Subcutaneous abdominal adipose tissue (tissue), 5 donors: ENCODE results near the gene GTF2IRD1.
"Not testable (repeated sequence)": the region's sequence is repeated elsewhere in the genome, so short reads cannot be mapped to it uniquely, and the experiment has no call there.

Experiments used
- H3K27ac ChIP-seq: one replicate; pipeline ENCODE4 v1.7.0; 2013; ENCODE audit warnings: low read depth, mild to moderate bottlenecking, inconsistent platforms, low read length, moderate library complexity
- H3K27me3 ChIP-seq, 5 donors: one replicate each; pipeline ENCODE4 v1.7.0; 2013; ENCODE audit warnings: low read length in 5 of 5, inconsistent platforms in 1 of 5; ENCODE audit not compliant: control insufficient read depth in 5 of 5, insufficient read depth in 4 of 5
- H3K36me3 ChIP-seq, 5 donors: one replicate each; pipeline ENCODE4 v1.7.0; 2013; ENCODE audit warnings: low read length in 5 of 5; ENCODE audit not compliant: control insufficient read depth in 5 of 5, insufficient read depth in 5 of 5
- H3K4me1 ChIP-seq, 5 donors: one replicate each; pipeline ENCODE4 v1.7.0; 2013; ENCODE audit warnings: low read length in 5 of 5, mild to moderate bottlenecking in 3 of 5, moderate library complexity in 1 of 5; ENCODE audit not compliant: control insufficient read depth in 5 of 5, insufficient read depth in 5 of 5
- H3K4me3 ChIP-seq, 5 donors: one replicate each; pipeline ENCODE4 v1.7.0; 2013; ENCODE audit warnings: low read length in 5 of 5, low read depth in 1 of 5
- H3K9ac ChIP-seq, 5 donors: one replicate each; pipeline ENCODE4 v1.7.0; 2013; ENCODE audit warnings: low read length in 5 of 5, mild to moderate bottlenecking in 4 of 5, moderate library complexity in 3 of 5
- H3K9me3 ChIP-seq, 5 donors: one replicate each; pipeline ENCODE4 v1.7.0; 2013; ENCODE audit warnings: low read length in 5 of 5; ENCODE audit not compliant: control insufficient read depth in 5 of 5
- donor health status: healthy.
- donor health status: healthy.
- donor health status: healthy.
- donor health status: healthy.
- donor health status: healthy.

GTF2IRD1 gene

DNA sequence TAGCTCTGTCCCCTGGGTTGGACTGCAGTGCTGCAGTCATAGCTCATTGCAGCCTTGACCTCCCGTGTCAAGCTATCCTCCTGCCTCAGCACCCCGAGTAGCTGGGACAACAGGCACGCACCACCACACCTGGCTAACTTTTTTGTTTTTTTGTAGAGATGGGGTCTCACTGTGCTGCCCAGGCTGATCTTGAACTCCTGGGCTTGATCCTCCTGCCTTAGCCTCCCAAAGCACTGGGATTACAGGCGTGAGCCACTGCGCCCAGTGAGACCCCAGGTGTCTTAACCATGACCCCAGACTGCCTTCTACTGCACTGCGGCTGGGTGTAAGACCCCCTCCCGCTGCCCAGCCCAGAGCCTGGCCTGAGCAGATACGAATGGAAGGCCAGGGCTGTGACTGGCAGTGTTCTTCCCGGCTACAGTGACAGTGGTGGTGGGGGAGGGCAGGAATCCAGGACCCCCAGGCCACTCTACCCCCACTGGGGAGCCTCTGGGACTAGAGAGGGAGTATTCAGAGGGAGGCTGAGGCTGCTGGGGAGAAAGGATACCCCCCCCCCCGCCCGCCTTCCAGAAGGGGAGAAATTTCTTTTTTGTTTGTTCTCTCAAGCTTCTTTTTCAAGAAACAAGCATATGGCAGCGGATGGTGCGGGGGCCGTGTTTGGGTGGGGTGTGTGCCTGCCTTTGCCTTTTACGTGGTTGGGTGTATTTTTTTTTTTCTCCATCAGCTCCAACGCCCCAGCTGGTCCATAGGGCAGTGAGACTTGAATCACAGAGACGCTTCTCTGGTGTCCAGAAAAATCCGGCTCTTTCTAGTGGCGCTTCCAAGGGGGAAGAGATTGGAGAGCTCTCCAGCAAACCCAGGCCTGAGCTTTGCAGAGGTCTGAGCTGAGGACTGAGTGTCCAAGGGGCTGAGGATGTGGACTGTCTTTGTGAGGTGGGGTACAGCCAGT, 36.6 kb downstream of the GTF2IRD1 start:
- peaks cover 0 to 18% (median 4%) of the 10 kb centered on the region in 5 donors for H3K4me1 ChIP-seq
- no peaks in the 10 kb centered on the region for H3K27me3 ChIP-seq
- H3K9ac ChIP-seq, result no peak overlapping the region

DNA sequence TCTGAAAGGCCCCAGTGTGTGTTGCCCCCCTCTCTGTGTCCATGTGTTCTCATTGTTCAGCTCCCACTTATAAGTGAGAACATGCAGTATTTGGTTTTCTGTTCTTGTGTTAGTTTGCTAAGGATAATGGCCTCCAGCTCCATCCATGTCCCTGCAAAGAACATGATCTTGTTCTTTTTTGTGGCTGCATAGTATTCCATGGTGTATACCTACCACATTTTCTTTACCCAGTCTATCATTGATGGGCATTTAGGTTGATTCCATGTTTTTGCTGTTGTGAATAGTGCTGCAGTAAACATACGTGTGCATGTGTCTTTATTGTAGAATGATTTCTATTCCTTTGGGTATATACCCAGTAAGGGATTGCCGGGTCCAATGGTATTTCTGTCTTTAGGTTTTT, 37.8 kb downstream of the GTF2IRD1 start:
- H3K9ac ChIP-seq, H3K4me3 ChIP-seq, H3K27me3 ChIP-seq, H3K27ac ChIP-seq, H3K9me3 ChIP-seq, H3K36me3 ChIP-seq: not testable (repeated sequence)
- peaks cover 0 to 19% (median 8%) of the 10 kb centered on the region in 5 donors for H3K4me1 ChIP-seq

More for the DNA sequence above, 36.6 kb downstream of the GTF2IRD1 start:
- no peak overlapping the region for H3K27ac ChIP-seq
- H3K36me3 ChIP-seq, result no peaks in the 10 kb centered on the region
- H3K4me3 ChIP-seq, result no peak overlapping the region
- peaks cover 0 to 2% (median 0%) of the 10 kb centered on the region in 5 donors for H3K9me3 ChIP-seq

DNA sequence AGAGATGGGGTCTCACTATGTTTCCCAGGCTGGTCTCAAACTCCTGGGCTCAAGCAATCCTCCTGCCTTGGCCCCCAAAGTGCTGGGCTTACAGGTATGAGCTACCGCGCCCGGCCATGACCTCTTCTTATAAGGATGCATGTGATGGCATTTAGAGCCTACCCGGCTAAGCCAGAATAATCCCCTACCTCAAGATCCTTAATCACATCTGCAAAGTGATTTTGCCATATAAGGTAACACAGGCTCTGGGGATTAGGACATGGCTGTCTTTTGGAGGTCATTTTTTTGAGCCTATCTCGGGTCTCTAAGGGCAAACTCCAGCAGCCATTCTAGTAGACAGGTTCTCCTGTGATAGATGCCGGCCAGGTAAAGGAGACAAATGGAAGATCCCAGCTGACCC, 39.6 kb downstream of the GTF2IRD1 start:
- no peak overlapping the region for H3K27ac ChIP-seq
- H3K9me3 ChIP-seq, result peaks cover 0 to 2% (median 0%) of the 10 kb centered on the region in 5 donors
- peaks cover 0 to 19% (median 8%) of the 10 kb centered on the region in 5 donors for H3K4me1 ChIP-seq
- H3K4me3 ChIP-seq, result no peak overlapping the region
- H3K9ac ChIP-seq, result no peak overlapping the region
- no peaks in the 10 kb centered on the region for H3K36me3 ChIP-seq
- no peaks in the 10 kb centered on the region for H3K27me3 ChIP-seq

DNA sequence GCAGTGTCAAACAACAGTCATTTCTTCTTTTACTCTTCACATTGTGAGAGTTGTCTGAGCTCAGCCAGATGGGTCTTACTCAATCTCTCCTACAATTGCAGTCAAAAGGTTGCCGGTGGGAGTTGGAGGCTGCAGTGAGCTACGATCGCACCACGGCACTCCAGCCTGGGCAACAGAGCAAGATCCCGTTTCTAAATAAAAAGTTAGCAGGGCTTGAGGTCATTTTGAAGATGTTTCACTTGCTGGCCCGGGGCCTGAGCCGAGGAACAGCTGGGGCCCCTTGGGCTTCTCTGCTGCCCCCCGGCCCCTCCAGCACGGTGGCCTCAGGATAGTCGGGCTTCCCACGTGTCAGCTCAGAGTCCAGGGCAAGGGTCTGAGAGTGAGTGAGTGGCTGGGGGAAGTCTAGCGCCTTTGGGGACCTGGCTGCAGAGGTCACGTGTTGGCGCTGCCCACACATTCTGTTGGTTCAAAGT, 40.4 kb downstream of the GTF2IRD1 start:
- Histone ChIP-seq H3K9me3 (peaks cover 0 to 2% (median 0%) of the 10 kb centered on the region in 5 donors), H3K27ac (no peak overlapping the region), H3K9ac (no peak overlapping the region), H3K27me3 (no peaks in the 10 kb centered on the region), H3K36me3 (no peaks in the 10 kb centered on the region), H3K4me1 (peaks cover 0 to 19% (median 8%) of the 10 kb centered on the region in 5 donors), H3K4me3 (no peak overlapping the region)

DNA sequence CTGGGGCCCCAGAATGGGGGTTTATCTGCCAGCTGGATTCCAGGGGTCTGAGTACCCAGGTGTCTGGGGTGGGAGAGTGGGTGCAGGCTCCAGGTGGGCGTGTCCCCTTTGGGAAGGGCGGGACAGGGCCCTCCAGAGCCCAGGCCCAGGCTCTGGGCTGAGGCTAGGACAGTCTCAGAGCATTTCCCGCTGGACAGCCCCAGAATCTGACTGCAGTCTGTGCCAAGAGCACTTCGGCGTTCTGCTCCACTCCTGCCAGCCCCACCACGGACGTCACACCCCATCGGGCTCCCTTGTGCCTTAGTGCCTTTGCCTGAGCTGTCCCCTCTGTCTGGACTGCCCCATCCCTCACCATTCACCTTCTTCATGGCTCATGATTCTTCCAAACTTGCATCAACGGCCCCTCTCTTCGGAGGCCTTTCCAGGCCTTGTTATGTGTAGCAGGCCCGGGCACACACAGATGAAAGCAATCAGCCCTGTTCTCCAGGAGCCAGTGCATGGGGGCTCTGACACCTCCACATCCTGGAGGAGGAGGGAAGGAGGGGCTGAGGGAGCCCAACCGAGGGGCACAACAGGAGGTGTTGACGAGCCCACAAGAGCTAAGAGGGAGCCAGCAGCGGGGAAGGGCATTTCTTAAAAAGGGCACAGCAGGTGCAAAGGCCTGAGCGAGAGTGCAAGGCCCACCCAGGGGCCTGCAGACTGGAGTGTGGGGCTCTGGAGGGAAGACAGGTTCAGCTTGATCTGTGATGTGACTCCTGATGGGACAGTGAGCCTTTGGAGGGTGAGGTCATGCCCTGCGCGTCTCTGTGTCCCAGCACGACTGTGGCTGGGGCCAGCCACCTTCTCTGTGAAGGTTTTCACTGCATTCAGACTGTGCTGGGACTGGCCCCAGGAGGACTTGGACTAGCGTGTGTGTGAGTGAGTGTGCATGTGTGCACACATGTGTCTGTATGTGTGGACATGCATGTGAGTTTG, 41.7 kb downstream of the GTF2IRD1 start:
- no peak overlapping the region for H3K27ac ChIP-seq
- H3K9ac ChIP-seq, result no peak overlapping the region
- H3K9me3 ChIP-seq, result peaks cover 0 to 2% (median 0%) of the 10 kb centered on the region in 5 donors
- H3K4me3 ChIP-seq, result no peak overlapping the region
- H3K36me3 ChIP-seq, result no peaks in the 10 kb centered on the region
- peaks cover 0 to 19% (median 8%) of the 10 kb centered on the region in 5 donors for H3K4me1 ChIP-seq
- no peaks in the 10 kb centered on the region for H3K27me3 ChIP-seq

DNA sequence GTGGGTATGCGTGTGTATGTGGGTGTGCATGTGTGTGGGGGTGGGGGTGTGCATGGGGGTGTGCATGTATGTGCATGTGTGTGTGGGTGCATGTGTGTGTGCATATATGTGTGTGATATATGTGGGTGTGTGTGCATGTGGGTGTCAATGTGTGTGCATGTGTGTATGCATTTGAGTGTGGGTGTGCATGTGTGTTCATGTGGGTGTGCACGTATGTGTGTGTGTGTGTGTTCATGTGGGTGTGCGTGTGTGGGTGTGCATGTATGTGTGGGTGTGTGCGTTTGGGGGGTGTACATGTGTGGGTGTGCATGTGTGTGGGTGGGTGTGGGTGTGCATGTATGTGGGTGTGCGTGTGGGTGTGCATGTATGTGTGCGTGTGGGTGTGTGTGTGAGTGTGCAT, 42.6 kb downstream of the GTF2IRD1 start:
- H3K27ac ChIP-seq, result no peak overlapping the region
- H3K9ac ChIP-seq, result no peak overlapping the region
- H3K36me3 ChIP-seq, result no peaks in the 10 kb centered on the region
- peaks cover 0 to 2% (median 0%) of the 10 kb centered on the region in 5 donors for H3K9me3 ChIP-seq
- H3K4me3 ChIP-seq, result no peak overlapping the region
- peaks cover 0 to 24% (median 13%) of the 10 kb centered on the region in 5 donors for H3K4me1 ChIP-seq
- H3K27me3 ChIP-seq, result no peaks in the 10 kb centered on the region

DNA sequence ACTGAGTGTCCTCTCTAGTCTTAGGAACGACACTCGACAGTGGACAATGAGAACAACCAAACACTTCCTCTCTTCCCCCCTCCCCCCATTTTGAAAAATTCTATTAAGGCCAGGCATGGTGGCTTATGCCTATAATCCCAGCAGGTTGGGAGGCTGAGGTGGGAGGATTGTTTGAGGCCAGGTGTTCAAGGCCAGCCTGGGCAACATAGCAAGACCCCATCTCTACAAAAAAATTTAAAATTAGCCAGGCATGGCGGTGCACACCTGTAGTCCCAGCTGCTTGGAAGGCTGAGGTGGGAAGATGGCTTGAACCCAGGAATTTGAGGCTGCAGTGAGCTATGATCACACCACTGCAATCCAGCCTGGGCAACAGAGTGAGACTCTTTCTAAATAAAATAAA, 43.1 kb downstream of the GTF2IRD1 start:
- not testable (repeated sequence) for H3K4me3 ChIP-seq, H3K9ac ChIP-seq, H3K27ac ChIP-seq, H3K36me3 ChIP-seq, H3K9me3 ChIP-seq, H3K27me3 ChIP-seq
- H3K4me1 ChIP-seq, result peaks cover 0 to 26% (median 15%) of the 10 kb centered on the region in 5 donors

DNA sequence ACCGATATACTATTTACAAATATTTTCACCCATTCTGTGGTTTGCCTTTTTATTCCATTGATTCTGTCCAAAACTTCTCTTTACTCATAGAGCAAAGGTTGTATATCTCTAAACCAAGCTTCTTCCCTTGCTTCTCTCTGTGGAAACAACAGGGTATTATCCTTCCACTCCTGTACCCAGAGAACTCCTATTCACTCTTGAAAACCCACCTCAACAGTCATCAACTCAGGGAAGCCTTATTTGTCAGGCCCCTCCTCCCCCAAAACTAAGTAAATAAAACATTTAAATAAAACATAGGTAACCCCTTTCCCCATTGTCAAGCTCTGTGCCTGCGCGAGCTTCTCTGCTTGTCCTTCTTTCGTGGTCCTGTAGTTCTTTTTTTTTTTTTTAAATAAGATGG, 44.6 kb downstream of the GTF2IRD1 start:
- Histone ChIP-seq H3K27me3 (no peaks in the 10 kb centered on the region), H3K36me3 (no peaks in the 10 kb centered on the region), H3K9ac (no peak overlapping the region), H3K9me3 (no peaks in the 10 kb centered on the region), H3K27ac (no peak overlapping the region), H3K4me1 (peaks cover 0 to 34% (median 20%) of the 10 kb centered on the region in 5 donors), H3K4me3 (no peak overlapping the region)

DNA sequence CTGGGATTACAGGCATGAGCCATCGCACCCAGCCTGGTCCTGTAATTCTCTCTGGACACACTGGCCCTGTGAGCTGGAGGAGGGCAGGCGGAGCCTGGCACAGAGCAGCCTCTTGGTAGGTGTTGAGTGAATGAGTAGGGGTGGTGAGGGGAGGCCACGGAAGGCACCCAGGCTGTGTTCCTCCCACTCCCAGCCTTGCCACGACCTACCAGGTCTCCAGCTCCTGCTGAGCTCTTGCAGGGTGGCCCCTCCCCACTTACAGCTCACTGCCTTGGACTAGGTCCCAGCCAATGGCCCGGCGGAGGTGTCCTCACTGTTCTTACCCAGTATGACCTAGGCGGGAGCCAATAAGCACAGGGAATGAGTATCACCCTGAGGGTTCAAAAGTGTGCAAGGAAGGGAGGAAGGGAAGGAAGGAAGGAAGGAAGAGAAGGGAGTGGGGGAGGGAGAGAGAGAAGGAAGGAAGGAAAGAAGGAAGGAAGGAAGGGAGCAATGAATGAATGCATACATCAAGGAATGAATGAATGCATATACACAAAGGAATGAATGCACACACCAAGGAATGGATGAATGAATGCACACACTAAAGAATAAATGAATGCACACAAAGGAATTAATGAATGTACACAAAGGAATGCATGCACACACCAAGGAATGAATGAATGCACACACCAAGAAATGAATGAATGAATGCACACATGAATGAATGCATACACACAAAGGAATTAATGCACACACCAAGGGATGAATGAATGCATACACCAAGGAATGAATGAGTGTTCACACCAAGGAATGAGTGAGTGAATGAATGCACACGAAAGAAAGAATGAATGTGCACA, 45.5 kb downstream of the GTF2IRD1 start:
- H3K36me3 ChIP-seq, result no peaks in the 10 kb centered on the region
- peaks cover 0 to 25% (median 17%) of the 10 kb centered on the region in 5 donors for H3K4me1 ChIP-seq
- no peak overlapping the region for H3K9ac ChIP-seq
- H3K4me3 ChIP-seq, result no peak overlapping the region
- H3K27me3 ChIP-seq, result no peaks in the 10 kb centered on the region
- H3K27ac ChIP-seq, result no peak overlapping the region
- H3K9me3 ChIP-seq, result no peaks in the 10 kb centered on the region
